ENCODE measurements around the gene CWF19L1.

Gene CWF19L1

DNA sequence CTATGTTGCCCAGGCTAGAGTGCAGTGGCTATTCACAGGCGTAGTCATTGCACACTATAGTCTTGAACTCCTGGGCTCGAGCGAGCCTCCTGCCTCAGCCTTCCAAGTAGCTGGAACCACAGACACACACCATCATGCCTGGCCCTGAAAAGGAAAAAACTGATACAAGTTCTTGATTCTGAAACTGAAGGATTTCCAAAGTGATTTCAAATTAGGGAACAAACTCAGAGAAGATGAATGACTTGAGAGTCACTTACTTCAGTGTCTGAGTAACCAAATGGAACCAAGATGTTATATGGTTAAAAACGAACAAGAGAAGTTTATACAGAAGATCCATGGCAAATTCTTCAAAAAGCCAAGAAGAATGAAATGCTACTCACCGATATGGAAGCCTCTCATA is 14.4 kb downstream of the CWF19L1 start:
- no peak for DNase-seq (ENCODE audit: low read depth, low spot score)

GRCh38 chr10:100248820-100249219 is 18.6 kb downstream of the CWF19L1 start:
- no peak for DNase-seq (ENCODE audit: low read depth, low spot score)

DNA sequence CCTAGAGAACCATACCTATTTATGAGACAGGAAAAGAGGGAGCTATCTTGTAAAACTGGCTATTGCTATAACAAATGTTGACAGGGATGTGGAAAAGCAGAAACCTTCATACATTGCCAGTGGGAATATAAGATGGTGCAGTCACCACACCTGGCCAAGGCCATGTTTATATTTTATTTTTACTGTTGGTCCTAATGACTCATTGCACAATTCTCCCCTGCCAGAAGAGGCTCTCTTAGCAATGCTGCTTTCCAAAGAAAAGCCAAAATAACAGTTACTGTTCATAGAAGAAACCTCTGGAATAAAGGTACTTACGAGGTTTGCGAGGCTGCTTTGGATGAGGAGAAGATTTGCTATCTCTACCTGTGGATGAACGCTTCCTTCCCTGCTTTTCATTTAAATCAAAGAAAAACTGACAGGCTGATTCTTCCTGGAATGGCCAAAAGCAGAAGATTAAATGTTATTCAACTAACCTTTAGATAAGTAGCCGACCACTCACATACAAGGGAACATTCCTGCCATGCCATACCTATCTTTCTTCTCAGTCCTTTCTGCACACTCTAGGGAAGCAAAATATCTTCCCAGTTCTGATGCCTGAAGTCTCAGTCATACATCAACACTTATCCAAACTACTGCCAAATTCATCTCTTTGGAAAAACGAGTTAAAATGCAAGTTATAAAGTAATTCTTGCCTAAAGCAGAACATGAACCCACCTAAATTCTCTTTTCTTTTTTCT is 21.8 kb downstream of the CWF19L1 start:
- no peak for DNase-seq (ENCODE audit: low read depth, low spot score)

DNA sequence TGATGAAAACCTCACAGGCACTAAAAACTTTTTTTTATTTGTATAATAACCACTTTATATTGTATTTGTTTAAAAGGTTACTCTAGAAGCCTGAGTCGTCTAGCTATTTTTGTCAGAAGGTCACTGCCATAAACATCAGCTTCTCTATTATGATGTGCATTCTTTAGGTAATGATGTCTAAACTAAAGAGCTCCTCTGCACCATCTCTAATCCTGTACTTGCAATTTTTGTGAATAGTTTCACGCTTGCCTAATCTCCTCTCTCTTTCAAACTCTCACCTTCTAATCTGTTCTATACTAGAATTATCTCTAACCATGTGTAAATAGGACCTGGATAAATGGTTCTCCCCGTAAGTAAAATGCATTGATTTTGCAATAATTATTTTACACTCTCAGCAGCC is 27.6 kb downstream of the CWF19L1 start:
- no peak for DNase-seq (ENCODE audit: low read depth, low spot score)

- no peak for DNase-seq (ENCODE audit: low read depth, low spot score)
Observed at GRCh38 chr10:100238429-100238828, 29.0 kb downstream of the CWF19L1 start.

GRCh38 chr10:100232101-100232500 is 35.3 kb downstream of the CWF19L1 start:
- DNase-seq (ENCODE audit: low read depth, low spot score): no peak

DNA sequence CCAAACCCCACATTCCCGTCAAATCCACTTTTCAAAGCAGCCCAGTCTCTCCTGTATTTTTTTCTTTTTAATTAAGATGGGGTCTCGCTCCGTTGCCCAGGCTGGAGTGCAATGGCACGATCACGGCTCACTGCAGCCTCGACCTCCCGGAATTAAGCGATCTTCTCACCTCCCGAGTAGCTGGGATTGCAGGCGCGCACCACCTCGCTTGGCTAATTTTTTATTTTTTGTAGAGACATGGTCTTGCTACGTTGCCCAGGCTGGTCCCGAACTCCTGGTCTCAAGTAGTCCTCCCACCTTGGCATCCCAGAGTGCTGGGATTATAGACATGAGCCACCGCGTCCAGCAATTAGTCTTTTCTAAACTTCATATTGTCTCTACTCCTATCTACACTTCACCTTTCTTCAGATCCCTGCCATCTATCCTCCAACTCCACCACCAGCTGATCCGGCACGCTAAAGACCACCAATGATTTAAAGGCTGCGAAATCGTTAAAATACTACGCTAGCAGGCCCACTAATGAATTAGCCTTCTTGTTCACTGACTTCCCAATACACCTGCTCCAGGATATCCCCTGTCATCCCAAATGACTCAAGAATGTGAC is 37.5 kb downstream of the CWF19L1 start:
- DNase-seq (ENCODE audit: low read depth, low spot score): no peak

GRCh38 chr10:100223879-100224278 is 43.6 kb downstream of the CWF19L1 start:
- DNase-seq (ENCODE audit: low read depth, low spot score): no peak

DNA sequence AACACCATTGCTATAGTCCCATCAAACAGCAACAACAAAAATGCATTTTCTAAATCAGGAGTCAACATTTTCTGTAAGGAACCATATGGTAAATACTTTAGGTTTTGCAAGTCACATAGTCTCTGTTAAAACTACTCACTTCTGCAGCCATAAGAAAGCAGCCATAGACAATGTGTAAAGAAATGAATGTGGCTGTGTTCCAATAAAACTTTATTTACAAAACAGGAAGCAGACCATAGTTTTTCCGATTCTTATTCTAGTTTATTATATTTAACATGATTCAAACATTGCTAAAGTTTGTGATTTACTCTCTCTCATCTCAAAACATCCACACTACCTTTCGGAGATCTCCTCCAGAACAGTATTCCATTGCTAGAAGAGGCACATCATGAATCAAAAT is 44.9 kb downstream of the CWF19L1 start:
- no peak for DNase-seq (ENCODE audit: low read depth, low spot score)

DNA sequence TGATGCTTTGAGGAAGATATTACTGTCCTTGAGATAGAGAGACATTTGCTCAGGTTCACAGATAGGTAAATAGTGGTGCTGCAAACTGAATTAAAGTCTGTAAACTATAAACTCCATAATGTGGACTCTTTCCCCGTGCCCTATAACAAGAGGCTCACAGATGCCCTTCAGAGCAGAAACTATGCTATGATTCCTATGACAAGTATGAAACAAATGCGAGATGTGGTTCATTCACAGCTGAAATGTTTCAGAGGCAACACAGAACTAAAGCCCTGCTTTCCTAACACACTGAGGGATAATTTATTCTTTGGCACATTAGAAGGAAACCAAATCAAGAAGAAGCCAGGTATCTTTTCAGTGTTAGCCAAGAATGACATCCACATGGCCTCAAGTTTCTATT is 51.4 kb downstream of the CWF19L1 start:
- DNase-seq (ENCODE audit: low read depth, low spot score): no peak

GRCh38 chr10:100209303-100209702 is 58.1 kb downstream of the CWF19L1 start:
- DNase-seq (ENCODE audit: low read depth, low spot score): no peak

DNA sequence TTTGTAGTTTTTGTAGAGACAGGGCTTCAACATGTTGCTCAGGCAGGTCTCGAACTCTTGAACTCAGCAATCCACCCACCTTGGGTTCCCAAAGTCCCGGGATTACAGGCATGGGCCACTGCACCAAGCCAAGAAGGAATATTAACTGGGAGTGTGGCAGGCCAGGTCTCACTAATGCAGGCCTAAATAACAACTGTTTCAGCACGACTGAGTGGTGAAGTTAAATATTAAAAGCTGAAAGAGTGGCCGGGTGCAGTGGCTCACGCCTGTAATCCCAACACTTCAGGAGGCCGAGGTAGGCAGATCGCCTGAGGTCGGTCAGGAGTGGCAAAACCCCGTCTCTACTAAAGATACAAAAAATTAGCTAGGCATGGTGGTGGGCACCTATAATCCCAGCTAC is 59.2 kb downstream of the CWF19L1 start:
- no peak for DNase-seq (ENCODE audit: low read depth, low spot score)

DNA sequence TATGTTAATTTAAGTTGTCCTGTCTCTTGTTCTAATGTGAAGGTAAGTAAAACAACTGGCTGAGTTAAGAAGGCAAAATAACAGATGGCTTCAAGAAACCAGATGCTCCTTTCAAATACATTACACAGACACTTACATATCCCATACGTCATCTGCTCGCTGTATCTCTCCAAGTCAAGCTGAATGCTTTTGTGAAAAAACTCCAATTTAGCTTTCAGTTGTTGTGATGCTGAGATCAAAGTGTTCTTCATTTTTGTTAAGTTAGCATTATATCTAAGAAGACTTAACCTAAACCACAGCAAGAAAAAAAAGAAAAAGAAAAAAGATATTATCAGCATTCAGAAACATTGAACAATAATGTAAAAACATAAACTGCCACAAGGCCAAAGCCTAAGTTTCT is 63.1 kb downstream of the CWF19L1 start:
- DNase-seq (ENCODE audit: low read depth, low spot score): no peak

GRCh38 chr10:100201549-100201948 is 65.9 kb downstream of the CWF19L1 start:
- no peak for DNase-seq (ENCODE audit: low read depth, low spot score)

DNA sequence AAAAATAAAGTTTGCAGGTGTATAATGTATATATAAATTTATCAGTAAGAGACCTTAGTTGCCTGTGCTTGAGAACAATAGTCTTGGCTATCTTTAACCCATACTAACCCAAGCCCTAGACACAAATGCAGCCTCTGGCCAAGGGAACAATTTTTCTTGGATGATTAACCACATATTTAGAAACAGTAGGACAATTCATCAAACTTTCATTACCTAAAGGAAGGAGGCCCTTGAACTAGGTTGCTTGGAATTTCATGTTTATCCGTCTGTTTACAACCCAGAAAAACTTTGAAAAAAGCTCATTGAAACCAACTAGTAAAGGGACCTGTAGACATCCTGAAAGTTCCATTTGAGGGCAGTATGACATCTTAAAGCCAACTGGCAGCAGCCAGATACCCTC is 72.7 kb downstream of the CWF19L1 start:
- DNase-seq (ENCODE audit: low read depth, low spot score): no peak

DNA sequence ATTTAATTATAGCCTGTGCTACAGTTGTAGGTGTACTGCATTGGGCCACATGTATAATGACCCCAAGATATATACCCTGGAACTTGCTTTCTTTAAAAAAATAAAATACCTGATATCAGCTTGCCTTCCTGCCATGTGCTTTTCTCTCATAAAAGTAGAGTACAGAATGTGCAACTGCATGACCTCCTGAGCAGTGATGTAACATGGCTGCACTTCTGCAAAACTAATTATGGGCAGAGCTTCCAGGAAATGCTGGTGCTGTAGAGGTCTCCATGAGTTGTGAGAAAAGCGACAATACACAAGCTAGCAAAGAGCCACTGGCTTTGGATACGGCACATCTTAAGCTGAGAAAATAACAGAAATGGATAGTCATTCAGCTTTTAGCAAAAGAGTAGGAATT is 75.1 kb downstream of the CWF19L1 start:
- no peak for DNase-seq (ENCODE audit: low read depth, low spot score)

DNA sequence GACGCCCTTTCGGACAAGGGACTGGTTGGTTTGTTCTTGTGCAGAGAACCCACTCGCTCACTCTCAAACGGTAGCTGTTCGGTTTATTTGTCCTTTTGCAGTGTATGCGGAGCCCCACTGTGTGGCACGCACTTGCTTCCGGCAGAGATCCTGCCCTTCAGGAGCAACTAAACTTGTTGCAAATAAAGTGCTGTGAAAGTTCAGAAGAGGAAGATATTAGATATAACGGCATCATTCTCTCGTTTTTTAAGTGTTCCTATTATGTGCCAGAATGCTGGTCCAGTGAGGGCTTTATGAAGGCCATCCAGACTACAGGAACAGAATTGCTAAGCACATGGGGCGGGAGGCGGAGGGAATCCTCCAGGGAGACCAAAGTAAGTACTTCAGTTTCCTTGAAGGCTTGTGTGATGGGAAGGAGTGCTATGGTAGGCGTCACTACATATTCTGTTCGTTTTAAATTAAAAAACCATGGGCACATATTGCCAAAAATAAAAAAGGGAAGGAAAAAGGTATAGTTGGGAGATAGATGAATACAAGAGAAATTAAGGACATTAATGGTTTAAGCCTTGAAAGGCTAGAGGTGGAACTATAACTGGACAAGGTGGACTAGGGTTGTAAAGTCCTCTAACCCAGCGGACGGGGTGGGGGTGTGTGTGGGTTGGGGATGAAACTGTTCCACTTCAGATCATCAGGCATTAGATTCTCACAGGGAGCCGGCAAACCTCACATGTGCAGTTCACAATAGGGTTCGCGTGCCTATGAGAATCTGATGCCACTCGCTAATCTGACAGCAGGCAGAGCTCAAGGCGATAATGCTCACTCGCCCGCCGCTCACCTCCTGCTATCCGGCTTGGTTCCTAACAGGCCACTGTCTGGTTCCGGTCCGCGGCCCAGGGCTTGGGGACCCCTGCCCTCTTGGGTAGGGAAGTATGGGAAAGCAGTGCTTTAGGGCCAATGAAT is 80.9 kb downstream of the CWF19L1 start:
- DNase-seq (ENCODE audit: low read depth, low spot score): no peak

- peak; percentile 90 for DNase-seq (ENCODE audit: low read depth, low spot score)
Observed at GRCh38 chr10:100185364-100186252, 81.8 kb downstream of the CWF19L1 start, which contains the start of gene ERLIN1. Gene ERLIN1, minus strand, starts transcription at chr10:100186029. Its CDS starts 403 bp downstream, at chr10:100185626.

DNA sequence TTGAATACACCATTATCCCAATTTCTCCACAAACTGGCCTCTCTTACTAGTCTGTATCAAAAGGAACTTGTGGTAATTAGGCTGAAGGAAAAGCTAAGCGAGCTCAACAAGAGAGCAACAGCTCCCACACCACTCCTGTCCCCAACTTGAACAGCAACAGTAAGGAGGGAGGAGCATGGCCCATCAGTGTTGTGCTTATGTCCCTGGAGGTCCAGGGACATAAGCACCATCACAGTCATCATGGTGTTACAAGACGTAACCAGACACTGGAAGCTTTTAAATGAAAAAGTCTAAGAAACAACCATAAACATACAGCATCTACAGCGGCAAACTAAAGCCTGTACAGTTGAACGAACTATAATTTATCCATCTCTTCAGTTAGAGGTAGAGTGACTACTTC is 82.6 kb downstream of the CWF19L1 start:
- no peak for DNase-seq (ENCODE audit: low read depth, low spot score)

GRCh38 chr10:100184426-100184825 is 83.0 kb downstream of the CWF19L1 start:
- DNase-seq (ENCODE audit: low read depth, low spot score): no peak

GRCh38 chr10:100183481-100183880 is 84.0 kb downstream of the CWF19L1 start:
- no peak for DNase-seq (ENCODE audit: low read depth, low spot score)
